KOPT-K1 (cell line): Measurements from ENCODE around the gene OS9.

Experiments used
- H3K27ac ChIP-seq: fragments of 200-600 bp; sonication (generic); 2 replicates; pipeline ENCODE4 v1.5.1; 2016; ENCODE audit warnings: antibody characterized with exemption, mild to moderate bottlenecking, low read depth, low read length; ENCODE audit not compliant: poor library complexity, severe bottlenecking
- H3K36me3 ChIP-seq: fragments of 200-600 bp; sonication (generic); 2 replicates; pipeline ENCODE4 v1.5.1; 2017; ENCODE audit warnings: antibody characterized with exemption, mild to moderate bottlenecking, low read length, moderate library complexity; ENCODE audit not compliant: insufficient read depth
- H3K9me3 ChIP-seq: fragments of 200-600 bp; sonication (generic); 2 replicates; pipeline ENCODE4 v1.5.1; 2017; ENCODE audit warnings: antibody characterized with exemption, low read length, mild to moderate bottlenecking; ENCODE audit not compliant: insufficient read depth, poor library complexity, severe bottlenecking

OS9 gene

GRCh38 chr12:57767305-57767698 is 73.4 kb downstream of the OS9 start:
- no peaks in the 10 kb centered on the region for H3K9me3 ChIP-seq
- peaks cover 49% of the 10 kb centered on the region for H3K36me3 ChIP-seq
- H3K27ac ChIP-seq = no peak overlapping the region

GRCh38 chr12:57767876-57768275 is 73.9 kb downstream of the OS9 start:
- Histone ChIP-seq H3K27ac (no peak overlapping the region), H3K36me3 (peaks cover 43% of the 10 kb centered on the region), H3K9me3 (no peaks in the 10 kb centered on the region)

- Histone ChIP-seq H3K27ac (no peak overlapping the region), H3K36me3 (peaks cover 39% of the 10 kb centered on the region), H3K9me3 (no peaks in the 10 kb centered on the region)
Measured at GRCh38 chr12:57769594-57769993, 75.7 kb downstream of the OS9 start.

GRCh38 chr12:57770734-57771133 is 76.8 kb downstream of the OS9 start:
- no peaks in the 10 kb centered on the region for H3K9me3 ChIP-seq
- peaks cover 39% of the 10 kb centered on the region for H3K36me3 ChIP-seq
- peak overlapping the region; percentile 75 for H3K27ac ChIP-seq
